Memory B cell (primary cell): Measurements from ENCODE around the gene WDR19.
"Not testable (repeated sequence)": the region's sequence is repeated elsewhere in the genome, so short reads cannot be mapped to it uniquely, and the experiment has no call there.

Experiments
- ATAC-seq: fragments of 150-1000 bp; cut with Tn5 transposase; 2 replicates; pipeline ENCODE4 v1.10.0; 2021; ENCODE audit warnings: low read depth, mild to moderate bottlenecking, moderate library complexity
- DNase-seq, 2 donors: peaks; one replicate each; pipeline ENCODE4 v3.0.0; 2022; ENCODE audit warnings: low spot score in 2 of 2
- H3K27ac Mint-ChIP-seq: one replicate; pipeline ENCODE4 v1.8.0; 2022; ENCODE audit warnings: mild to moderate bottlenecking, moderate library complexity, mixed read lengths
- H3K27me3 Mint-ChIP-seq: one replicate; pipeline ENCODE4 v1.8.0; 2022; ENCODE audit warnings: mixed read lengths
- H3K36me3 Mint-ChIP-seq: one replicate; pipeline ENCODE4 v1.8.0; 2022; ENCODE audit warnings: mild to moderate bottlenecking, mixed read lengths
- H3K4me1 Mint-ChIP-seq: one replicate; pipeline ENCODE4 v1.8.0; 2022; ENCODE audit warnings: mixed read lengths
- H3K4me3 Mint-ChIP-seq: one replicate; pipeline ENCODE4 v1.8.0; 2022; ENCODE audit warnings: mild to moderate bottlenecking, moderate library complexity, mixed read lengths
- H3K9me3 Mint-ChIP-seq: one replicate; pipeline ENCODE4 v1.8.0; 2022; ENCODE audit warnings: mixed read lengths

The WDR19 gene

GRCh38 chr4:39255871-39256270, 73.5 kb downstream of the WDR19 start:
- H3K27me3 Mint-ChIP-seq = no peaks in the 10 kb centered on the region
- H3K4me1 Mint-ChIP-seq = no peaks in the 10 kb centered on the region
- H3K9me3 Mint-ChIP-seq = no peaks in the 10 kb centered on the region
- no peak overlapping the region for H3K4me3 Mint-ChIP-seq
- peaks cover 14% of the 10 kb centered on the region for H3K36me3 Mint-ChIP-seq
- no peak for DNase-seq
- no peak for ATAC-seq
- H3K27ac Mint-ChIP-seq = no peak overlapping the region

DNA sequence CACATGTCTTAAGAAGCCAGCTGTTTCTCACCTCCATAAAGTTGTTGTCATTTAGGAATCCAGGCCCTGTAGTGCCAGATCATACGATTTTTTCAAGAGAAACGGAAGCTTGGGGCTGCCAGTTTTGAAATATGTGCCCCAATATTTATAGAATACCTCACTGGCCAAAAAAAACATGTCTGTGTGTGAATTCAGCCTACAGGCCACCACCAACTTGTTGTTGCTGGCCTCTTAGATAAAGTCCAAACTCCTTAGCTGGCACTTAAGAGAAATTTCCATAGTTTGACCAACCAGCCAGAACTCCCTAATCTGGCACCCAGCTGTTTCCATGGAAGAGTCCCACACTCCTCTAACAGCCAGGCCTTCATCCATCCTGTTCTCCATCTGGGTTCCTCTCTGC, 74.1 kb downstream of the WDR19 start:
- DNase-seq = no peak
- Mint-ChIP-seq H3K9me3 (no peaks in the 10 kb centered on the region), H3K36me3 (peaks cover 18% of the 10 kb centered on the region), H3K27ac (no peak overlapping the region), H3K4me3 (no peak overlapping the region), H3K4me1 (no peaks in the 10 kb centered on the region), H3K27me3 (no peaks in the 10 kb centered on the region)
- no peak for ATAC-seq

- Mint-ChIP-seq H3K4me1 (no peaks in the 10 kb centered on the region), H3K36me3 (peaks cover 26% of the 10 kb centered on the region), H3K4me3 (no peak overlapping the region), H3K9me3 (no peaks in the 10 kb centered on the region), H3K27ac (no peak overlapping the region), H3K27me3 (no peaks in the 10 kb centered on the region)
- DNase-seq (no peak), ATAC-seq (no peak)
Measured at GRCh38 chr4:39259571-39260330, 77.4 kb downstream of the WDR19 start.

DNA sequence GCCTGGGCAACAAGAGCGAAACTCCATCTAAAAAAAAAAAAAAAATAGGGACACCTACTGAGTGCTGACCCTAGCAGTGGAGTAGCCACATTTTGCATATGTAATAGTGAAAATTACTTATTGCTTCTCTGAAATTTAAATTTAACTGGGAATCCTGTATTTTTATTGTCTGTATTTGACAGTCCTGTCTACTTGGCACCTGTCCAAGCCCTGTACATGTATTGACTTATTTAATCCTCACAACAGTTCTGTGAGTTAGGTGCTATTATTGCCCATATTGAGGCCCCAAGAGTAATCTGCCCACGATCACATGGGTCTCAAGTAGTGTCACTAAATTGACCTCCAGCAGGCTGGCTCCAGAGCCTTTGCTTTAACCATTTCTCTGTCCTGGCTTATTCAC, 81.6 kb downstream of the WDR19 start:
- Mint-ChIP-seq H3K27ac (no peak overlapping the region), H3K4me1 (no peaks in the 10 kb centered on the region), H3K36me3 (peaks cover 27% of the 10 kb centered on the region), H3K9me3 (no peaks in the 10 kb centered on the region), H3K27me3 (no peaks in the 10 kb centered on the region), H3K4me3 (no peak overlapping the region)
- DNase-seq = no peak
- no peak for ATAC-seq

DNA sequence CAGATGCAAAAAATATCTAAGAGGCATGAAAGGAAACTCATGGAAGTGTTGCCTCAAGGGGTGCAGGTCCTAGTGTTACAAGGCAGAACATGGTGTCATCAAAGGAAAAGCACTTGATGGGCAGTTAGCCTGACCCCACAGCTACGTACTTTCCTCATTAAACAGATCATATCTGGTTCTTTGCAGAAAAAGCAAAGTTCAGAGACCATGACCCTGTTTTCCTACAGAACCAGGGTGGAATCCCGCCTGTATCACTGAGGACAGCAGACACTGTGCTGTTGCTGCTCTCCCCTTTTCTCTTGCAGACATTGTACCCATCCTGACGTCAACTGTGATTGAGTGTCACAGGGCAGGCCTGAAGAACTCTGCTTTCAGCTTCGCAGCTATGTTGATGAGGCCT, 92.2 kb downstream of the WDR19 start:
- H3K9me3 Mint-ChIP-seq = no peaks in the 10 kb centered on the region
- H3K4me1 Mint-ChIP-seq = no peaks in the 10 kb centered on the region
- H3K4me3 Mint-ChIP-seq = no peak overlapping the region
- peaks cover 30% of the 10 kb centered on the region for H3K36me3 Mint-ChIP-seq
- DNase-seq (no peak), ATAC-seq (no peak)
- H3K27ac Mint-ChIP-seq = no peak overlapping the region
- no peaks in the 10 kb centered on the region for H3K27me3 Mint-ChIP-seq

DNA sequence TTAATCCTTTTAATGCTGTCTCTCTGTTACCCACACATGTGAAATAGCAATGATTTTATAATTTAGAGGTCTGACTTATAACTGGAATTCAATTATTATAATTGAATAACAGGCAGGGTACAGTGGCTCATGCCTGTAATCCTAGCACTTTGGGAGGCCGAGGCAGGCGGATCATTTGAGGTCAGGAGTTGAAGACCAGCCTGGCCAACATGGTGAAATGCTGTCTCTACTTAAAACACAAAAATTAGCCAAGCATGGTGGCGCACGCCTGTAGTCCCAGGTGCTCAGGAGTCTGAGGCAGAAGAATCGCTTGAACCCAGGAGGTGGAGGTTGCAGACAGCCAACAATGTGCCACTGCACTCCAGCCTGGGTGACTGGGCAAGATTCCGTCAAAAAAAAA, 95.3 kb downstream of the WDR19 start:
- H3K36me3 Mint-ChIP-seq = peaks cover 21% of the 10 kb centered on the region

GRCh38 chr4:39278476-39278875, 96.1 kb downstream of the WDR19 start:
- H3K27me3 Mint-ChIP-seq = no peaks in the 10 kb centered on the region
- no peaks in the 10 kb centered on the region for H3K4me1 Mint-ChIP-seq
- ATAC-seq (no peak), DNase-seq (no peak)
- H3K36me3 Mint-ChIP-seq = peaks cover 14% of the 10 kb centered on the region
- H3K9me3 Mint-ChIP-seq = no peaks in the 10 kb centered on the region
- no peak overlapping the region for H3K27ac Mint-ChIP-seq
- no peak overlapping the region for H3K4me3 Mint-ChIP-seq

More for the DNA sequence above, 95.3 kb downstream of the WDR19 start:
- H3K27ac Mint-ChIP-seq, H3K27me3 Mint-ChIP-seq, H3K4me3 Mint-ChIP-seq, ATAC-seq, H3K9me3 Mint-ChIP-seq, DNase-seq, H3K4me1 Mint-ChIP-seq: not testable (repeated sequence)

DNA sequence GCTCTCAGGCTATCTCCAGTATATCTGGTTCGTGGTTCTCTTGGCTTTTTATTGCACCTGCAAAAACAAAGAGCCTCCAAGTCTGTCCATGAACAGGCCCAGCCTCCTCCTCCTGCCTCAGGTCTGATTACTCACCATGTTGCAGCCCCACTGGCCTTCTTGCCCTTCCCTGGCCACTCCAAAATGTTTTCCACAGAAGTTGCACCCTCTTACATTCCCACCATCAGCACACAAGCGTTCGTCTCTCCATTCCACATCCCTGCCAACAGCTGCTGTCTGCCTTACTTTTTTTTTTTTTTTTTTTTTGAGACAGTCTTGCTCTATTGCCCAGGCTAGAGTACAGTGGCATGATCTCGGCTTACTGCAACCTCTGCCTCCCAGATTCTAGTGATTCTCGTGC, 97.1 kb downstream of the WDR19 start:
- H3K27ac Mint-ChIP-seq = no peak overlapping the region
- no peak for ATAC-seq
- peaks cover 16% of the 10 kb centered on the region for H3K36me3 Mint-ChIP-seq
- H3K4me1 Mint-ChIP-seq = no peaks in the 10 kb centered on the region
- no peak for DNase-seq
- no peaks in the 10 kb centered on the region for H3K9me3 Mint-ChIP-seq
- no peaks in the 10 kb centered on the region for H3K27me3 Mint-ChIP-seq
- H3K4me3 Mint-ChIP-seq = no peak overlapping the region

DNA sequence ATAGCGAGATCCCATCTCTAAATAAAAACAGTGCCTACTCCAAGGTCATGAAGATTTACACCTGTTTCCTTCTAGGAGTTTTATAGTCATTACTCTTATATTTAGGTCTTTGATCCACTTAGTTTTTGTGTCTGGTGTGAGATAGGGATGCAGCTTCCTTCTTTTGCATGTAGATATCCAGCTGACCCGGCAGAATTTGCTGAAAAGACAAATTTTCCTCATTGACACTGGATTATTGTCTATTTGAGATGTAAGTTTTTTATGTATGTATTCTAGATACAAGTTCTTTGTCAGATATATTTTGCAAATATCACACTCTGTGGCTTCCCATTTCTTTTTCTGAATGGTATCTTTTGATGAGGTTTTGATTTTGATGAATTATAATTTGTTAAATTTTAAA, 98.4 kb downstream of the WDR19 start:
- DNase-seq (no peak), ATAC-seq (no peak)
- peaks cover 11% of the 10 kb centered on the region for H3K36me3 Mint-ChIP-seq
- no peak overlapping the region for H3K4me3 Mint-ChIP-seq
- no peaks in the 10 kb centered on the region for H3K9me3 Mint-ChIP-seq
- no peak overlapping the region for H3K27ac Mint-ChIP-seq
- no peaks in the 10 kb centered on the region for H3K4me1 Mint-ChIP-seq
- no peaks in the 10 kb centered on the region for H3K27me3 Mint-ChIP-seq

- no peak for DNase-seq
- peaks cover 2% of the 10 kb centered on the region for H3K4me1 Mint-ChIP-seq
- H3K27me3 Mint-ChIP-seq = no peaks in the 10 kb centered on the region
- H3K9me3 Mint-ChIP-seq = no peaks in the 10 kb centered on the region
- no peak overlapping the region for H3K27ac Mint-ChIP-seq
- no peak overlapping the region for H3K4me3 Mint-ChIP-seq
- H3K36me3 Mint-ChIP-seq = peaks cover 27% of the 10 kb centered on the region
- no peak for ATAC-seq
Measured at GRCh38 chr4:39285111-39285795, 102.9 kb downstream of the WDR19 start.

DNA sequence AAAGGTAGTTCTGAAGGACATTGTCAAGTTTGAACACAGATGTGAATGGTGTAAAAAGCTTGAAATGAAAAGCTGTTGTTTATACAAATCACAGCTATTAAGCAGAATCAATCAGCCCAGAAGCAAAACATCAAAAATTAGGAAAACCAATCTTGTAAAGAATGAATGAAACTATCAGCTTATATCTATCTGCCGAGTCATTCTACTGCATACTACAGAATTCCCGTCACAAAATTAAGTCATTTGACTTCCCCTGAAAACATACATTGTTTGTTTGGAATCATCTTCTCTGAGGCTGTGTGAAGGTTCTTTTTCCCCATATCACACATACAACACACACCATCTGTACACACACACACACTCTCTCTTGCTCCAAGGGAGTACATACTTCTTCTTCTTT, 103.5 kb downstream of the WDR19 start:
- Mint-ChIP-seq H3K27ac (no peak overlapping the region), H3K36me3 (peaks cover 28% of the 10 kb centered on the region), H3K4me3 (no peak overlapping the region), H3K27me3 (no peaks in the 10 kb centered on the region), H3K9me3 (no peaks in the 10 kb centered on the region), H3K4me1 (peaks cover 2% of the 10 kb centered on the region)
- DNase-seq (no peak), ATAC-seq (no peak)

GRCh38 chr4:39286263-39286662, 103.9 kb downstream of the WDR19 start:
- Mint-ChIP-seq H3K9me3 (no peaks in the 10 kb centered on the region), H3K27me3 (no peaks in the 10 kb centered on the region), H3K27ac (no peak overlapping the region), H3K4me1 (peaks cover 2% of the 10 kb centered on the region), H3K4me3 (no peak overlapping the region), H3K36me3 (peaks cover 31% of the 10 kb centered on the region)
- ATAC-seq = no peak
- DNase-seq = no peak

DNA sequence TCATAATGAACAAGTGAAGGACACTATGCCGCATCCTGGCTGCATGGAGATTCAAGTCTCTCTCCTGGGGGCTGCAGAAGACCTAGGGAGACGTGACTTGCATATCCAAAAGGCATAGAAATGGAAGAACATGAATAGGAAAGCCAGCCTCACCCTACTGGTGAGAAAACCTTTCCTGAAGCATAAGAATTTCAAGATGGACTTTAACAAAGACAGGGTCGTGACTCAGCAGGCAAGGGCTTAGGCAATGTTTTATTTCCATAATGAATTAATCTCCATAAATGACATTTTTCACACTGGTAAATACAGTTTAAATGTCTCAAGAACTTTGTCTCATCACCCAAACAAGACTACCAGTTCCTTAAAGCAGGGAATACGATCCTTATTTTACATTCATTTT, 104.9 kb downstream of the WDR19 start:
- H3K4me3 Mint-ChIP-seq = no peak overlapping the region
- no peaks in the 10 kb centered on the region for H3K9me3 Mint-ChIP-seq
- DNase-seq (no peak), ATAC-seq (no peak)
- H3K27ac Mint-ChIP-seq = peak overlapping the region; percentile 41
- peaks cover 2% of the 10 kb centered on the region for H3K4me1 Mint-ChIP-seq
- no peaks in the 10 kb centered on the region for H3K27me3 Mint-ChIP-seq
- peaks cover 37% of the 10 kb centered on the region for H3K36me3 Mint-ChIP-seq

DNA sequence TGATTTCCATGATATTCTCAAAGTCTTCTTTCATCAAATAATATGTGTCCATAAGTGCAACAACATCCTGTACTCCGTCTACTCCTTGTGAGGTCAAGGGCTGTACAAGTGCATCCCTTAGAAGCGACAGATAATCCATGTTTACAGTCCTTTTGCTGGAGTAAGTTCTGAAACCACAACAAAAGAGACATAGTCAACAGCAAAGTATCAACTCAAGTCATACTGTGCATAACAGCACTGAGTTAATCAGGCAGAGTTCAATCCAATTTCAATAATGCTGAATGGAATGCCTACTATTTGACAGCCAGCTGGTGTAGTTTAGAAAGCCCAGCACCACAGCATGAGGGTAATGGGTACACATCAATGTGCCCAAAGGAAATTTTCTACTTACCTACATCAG, 109.4 kb downstream of the WDR19 start:
- Mint-ChIP-seq H3K27me3 (no peaks in the 10 kb centered on the region), H3K9me3 (no peaks in the 10 kb centered on the region), H3K4me3 (no peak overlapping the region), H3K4me1 (no peaks in the 10 kb centered on the region), H3K36me3 (peaks cover 41% of the 10 kb centered on the region), H3K27ac (no peak overlapping the region)
- DNase-seq = no peak
- ATAC-seq = no peak

DNA sequence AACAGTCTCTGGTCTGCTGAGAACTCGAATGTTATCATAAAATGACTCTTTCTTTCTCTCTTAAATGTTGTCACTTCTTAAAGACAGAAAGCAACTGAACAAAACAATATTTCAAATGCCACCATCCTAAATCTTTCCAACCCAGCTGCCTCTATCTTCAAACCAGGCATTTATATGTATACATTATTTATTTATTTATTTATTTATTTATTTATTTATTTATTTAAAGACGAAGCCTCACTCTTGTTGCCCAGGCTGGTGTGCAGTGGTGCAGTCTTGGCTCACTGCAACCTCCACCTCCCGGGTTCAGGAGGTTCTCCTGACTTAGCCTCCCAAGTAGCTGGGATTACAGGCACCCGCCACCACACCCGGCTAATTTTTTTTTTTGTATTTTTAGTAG, 110.1 kb downstream of the WDR19 start:
- peaks cover 40% of the 10 kb centered on the region for H3K36me3 Mint-ChIP-seq
- not testable (repeated sequence) for DNase-seq, ATAC-seq, H3K4me3 Mint-ChIP-seq, H3K4me1 Mint-ChIP-seq, H3K27me3 Mint-ChIP-seq, H3K27ac Mint-ChIP-seq, H3K9me3 Mint-ChIP-seq
